ENCODE data around the gene FAM120B.

FAM120B gene

DNA sequence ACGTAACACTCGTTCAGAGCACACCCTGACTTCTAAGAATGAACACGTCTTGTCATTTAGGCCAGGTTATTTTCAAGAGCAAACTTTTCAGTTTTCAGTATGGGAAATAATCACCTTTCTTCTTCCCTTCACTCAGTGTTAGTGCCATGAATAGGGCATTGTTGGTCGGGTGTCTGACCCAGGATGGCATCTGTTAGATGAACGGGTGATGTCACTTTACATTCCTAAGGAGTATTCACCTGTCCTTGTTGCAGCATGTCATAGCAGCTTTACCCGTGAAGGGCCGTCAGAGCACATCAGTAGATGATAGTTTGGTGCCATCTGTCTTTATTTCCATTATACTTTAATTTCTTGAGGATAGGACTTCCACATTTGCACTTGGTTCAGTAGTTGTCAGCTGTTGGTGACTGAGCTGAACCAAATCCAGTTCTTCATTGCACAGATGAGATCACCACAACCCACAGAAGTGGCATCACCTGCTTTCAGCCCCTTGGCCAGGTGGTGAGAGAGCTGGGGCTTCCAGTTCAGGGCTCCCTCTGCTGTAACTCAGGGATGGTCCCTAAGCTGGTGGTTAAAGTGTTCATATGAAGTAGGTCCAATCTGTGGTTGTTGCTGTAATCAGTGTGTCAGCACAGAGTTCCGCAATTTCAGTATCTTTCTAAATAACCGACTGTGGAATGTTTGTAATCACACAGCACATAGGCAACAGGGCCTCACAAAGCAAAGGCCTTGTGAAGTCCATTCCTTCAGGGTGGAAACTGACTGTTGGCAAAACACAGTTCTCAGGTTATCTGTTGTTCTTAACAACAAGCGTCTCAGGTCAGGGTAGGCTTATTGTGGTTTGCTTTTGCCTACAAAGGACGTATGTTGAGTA, 68.2 kb downstream of the FAM120B start:
- TF ChIP-seq, protein P1, sequence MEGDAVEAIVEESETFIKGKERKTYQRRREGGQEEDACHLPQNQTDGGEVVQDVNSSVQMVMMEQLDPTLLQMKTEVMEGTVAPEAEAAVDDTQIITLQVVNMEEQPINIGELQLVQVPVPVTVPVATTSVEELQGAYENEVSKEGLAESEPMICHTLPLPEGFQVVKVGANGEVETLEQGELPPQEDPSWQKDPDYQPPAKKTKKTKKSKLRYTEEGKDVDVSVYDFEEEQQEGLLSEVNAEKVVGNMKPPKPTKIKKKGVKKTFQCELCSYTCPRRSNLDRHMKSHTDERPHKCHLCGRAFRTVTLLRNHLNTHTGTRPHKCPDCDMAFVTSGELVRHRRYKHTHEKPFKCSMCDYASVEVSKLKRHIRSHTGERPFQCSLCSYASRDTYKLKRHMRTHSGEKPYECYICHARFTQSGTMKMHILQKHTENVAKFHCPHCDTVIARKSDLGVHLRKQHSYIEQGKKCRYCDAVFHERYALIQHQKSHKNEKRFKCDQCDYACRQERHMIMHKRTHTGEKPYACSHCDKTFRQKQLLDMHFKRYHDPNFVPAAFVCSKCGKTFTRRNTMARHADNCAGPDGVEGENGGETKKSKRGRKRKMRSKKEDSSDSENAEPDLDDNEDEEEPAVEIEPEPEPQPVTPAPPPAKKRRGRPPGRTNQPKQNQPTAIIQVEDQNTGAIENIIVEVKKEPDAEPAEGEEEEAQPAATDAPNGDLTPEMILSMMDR (IDR thresholded peaks at IDR 0.05): no peak
- Histone ChIP-seq H3K27ac (no peak overlapping the region), H3K4me3 (no peak overlapping the region)
- no peak for DNase-seq (ENCODE audit: low spot score)

DNA sequence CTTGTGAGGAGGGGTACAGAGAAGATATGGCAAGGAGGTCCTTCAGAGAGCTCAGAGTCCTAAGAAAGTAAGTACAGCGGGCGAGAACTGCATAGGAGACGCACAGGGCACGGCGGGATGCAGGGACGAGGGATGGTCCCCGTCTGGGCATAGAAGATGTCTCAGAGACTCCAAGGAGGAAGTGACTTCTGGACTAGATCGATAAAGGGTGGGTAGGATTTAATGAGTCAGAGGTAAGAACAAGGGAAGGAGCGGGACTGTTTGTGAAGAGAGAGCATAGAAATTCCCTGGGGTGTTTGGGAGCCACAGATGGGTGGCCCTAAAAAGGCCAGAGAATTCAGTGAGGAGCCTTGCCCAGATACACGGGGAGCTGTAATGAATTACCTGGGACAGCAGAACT, 69.1 kb downstream of the FAM120B start:
- TF ChIP-seq, protein P1 (IDR thresholded peaks at IDR 0.05): no peak
- Histone ChIP-seq H3K4me3 (no peak overlapping the region), H3K27ac (no peak overlapping the region)
- DNase-seq (ENCODE audit: low spot score): no peak

GRCh38 chr6:170376386-170377043, 70.0 kb downstream of the FAM120B start:
- H3K27ac ChIP-seq: no peak overlapping the region
- no peak overlapping the region for H3K4me3 ChIP-seq
- no peak for DNase-seq (ENCODE audit: low spot score)
- TF ChIP-seq, protein P1 (IDR thresholded peaks at IDR 0.05): no peak

GRCh38 chr6:170378502-170378901, 71.9 kb downstream of the FAM120B start:
- no peak for DNase-seq (ENCODE audit: low spot score)
- Histone ChIP-seq H3K27ac (no peak overlapping the region), H3K4me3 (no peak overlapping the region)
- TF ChIP-seq, protein P1 (IDR thresholded peaks at IDR 0.05): no peak

DNA sequence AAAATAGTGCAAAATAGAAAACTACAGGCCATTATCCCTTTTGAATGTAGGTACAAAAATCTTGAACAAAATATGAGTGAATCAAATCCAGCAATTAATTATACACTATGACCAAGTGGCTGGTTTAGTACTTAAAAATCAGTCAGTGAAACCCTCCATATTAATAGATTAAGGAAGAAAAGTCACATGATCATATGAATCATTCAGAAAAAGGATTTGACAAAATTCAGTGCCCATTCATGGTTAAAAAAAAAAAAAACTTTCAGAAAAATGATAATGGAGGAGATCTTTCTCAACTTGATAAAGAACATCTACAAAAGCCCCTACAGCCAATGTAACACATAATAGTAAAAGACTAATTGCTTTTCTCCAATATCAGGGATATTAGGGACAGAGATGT, 75.0 kb downstream of the FAM120B start:
- TF ChIP-seq, protein P1 (IDR thresholded peaks at IDR 0.05): no peak
- Histone ChIP-seq H3K4me3 (no peak overlapping the region), H3K27ac (no peak overlapping the region)
- no peak for DNase-seq (ENCODE audit: low spot score)

GRCh38 chr6:170383466-170384035, 77.0 kb downstream of the FAM120B start:
- H3K27ac ChIP-seq: no peak overlapping the region
- H3K4me3 ChIP-seq: no peak overlapping the region
- no peak for DNase-seq (ENCODE audit: low spot score)
- TF ChIP-seq, protein P1 (IDR thresholded peaks at IDR 0.05): no peak
